Osteoblast (primary cell): ENCODE data around the gene CDK18. TPM values are rescaled to one million over a fixed set of nuclear protein-coding genes. Genes with fewer than 3 reads are reported as not detected.

Experiments
- DNase-seq: peaks from one replicate; pipeline ENCODE4 v3.0.0; 2011; ENCODE audit warnings: low spot score, mixed read lengths; ENCODE audit not compliant: insufficient read length; ENCODE audit errors: missing footprints
- H2AFZ ChIP-seq: 2 replicates; pipeline ENCODE4 v1.6.0; 2011; ENCODE audit warnings: mild to moderate bottlenecking, low read length
- H3K27ac ChIP-seq: 2 replicates; pipeline ENCODE4 v1.5.1; 2011; ENCODE audit warnings: mild to moderate bottlenecking, low read depth, low read length, moderate library complexity
- H3K27me3 ChIP-seq: 2 replicates; pipeline ENCODE4 v1.6.0; 2012; ENCODE audit warnings: mild to moderate bottlenecking, control low read depth, inconsistent platforms, low read length, moderate library complexity; ENCODE audit not compliant: insufficient read depth
- H3K36me3 ChIP-seq: 2 replicates; pipeline ENCODE4 v1.5.1; 2011; ENCODE audit warnings: mild to moderate bottlenecking, low read length, control low read depth, moderate library complexity; ENCODE audit not compliant: insufficient read depth
- H3K4me1 ChIP-seq: 2 replicates; pipeline ENCODE4 v1.5.1; 2011; ENCODE audit warnings: mild to moderate bottlenecking, low read length, control low read depth, moderate library complexity; ENCODE audit not compliant: insufficient read depth
- H3K4me2 ChIP-seq: 2 replicates; pipeline ENCODE4 v1.6.0; 2011; ENCODE audit warnings: mild to moderate bottlenecking, low read length; ENCODE audit not compliant: insufficient read depth
- H3K4me3 ChIP-seq: fragments of 200-600 bp; sonication (generic); 3 replicates; pipeline ENCODE4 v1.5.1; 2012; ENCODE audit warnings: mild to moderate bottlenecking, low read length, inconsistent platforms; ENCODE audit not compliant: insufficient read depth
- H3K79me2 ChIP-seq: 2 replicates; pipeline ENCODE4 v1.6.0; 2012; ENCODE audit warnings: mild to moderate bottlenecking, low read length, control low read depth, inconsistent platforms; ENCODE audit not compliant: insufficient read depth
- H3K9me3 ChIP-seq: 2 replicates; pipeline ENCODE4 v1.5.1; 2011; ENCODE audit warnings: low read depth, low read length, control low read depth
- H4K20me1 ChIP-seq: 2 replicates; pipeline ENCODE4 v1.6.0; 2012; ENCODE audit warnings: mild to moderate bottlenecking, low read length, control low read depth; ENCODE audit not compliant: insufficient read depth
- total RNA-seq: library from RNA; depleted of rRNA; stranded (reverse); fragments of >200 nt; gene quantifications from 2 replicates; pipeline ENCODE4 v1.2.3, GENCODE V29; 2012
- TF ChIP-seq, protein P1 (sequence below): IDR thresholded peaks from 2 replicates; pipeline ENCODE4 v1.5.1; 2011; ENCODE audit warnings: mild to moderate bottlenecking, low read depth, low read length, moderate library complexity; ENCODE audit errors: extremely low read depth

The CDK18 gene
- total RNA-seq, 1 donor, result 0.72 TPM

DNA sequence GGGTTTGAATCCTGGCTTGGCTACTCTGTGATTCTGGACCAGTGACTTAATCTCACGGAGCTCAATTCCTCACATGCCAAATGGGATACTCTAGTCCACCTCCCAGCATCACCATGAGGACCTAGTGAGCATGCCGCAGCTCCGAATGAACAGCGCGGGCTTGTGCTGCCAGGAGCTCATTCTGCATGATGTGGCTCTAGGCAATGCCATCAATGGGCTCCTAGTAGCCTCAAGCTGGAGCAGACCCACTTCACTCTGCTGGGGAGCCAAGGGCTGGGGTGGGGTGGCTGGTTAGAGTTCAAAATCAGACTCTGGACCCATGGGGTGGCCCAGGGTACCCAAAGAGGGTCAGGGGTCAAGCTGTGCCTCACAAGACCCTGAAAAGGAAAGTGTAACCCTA, 41.5 kb downstream of the CDK18 start:
- Histone ChIP-seq H3K79me2 (no peaks in the 10 kb centered on the region), H3K27ac (no peak overlapping the region), H3K4me2 (no peak overlapping the region), H3K4me1 (peaks cover 11% of the 10 kb centered on the region), H4K20me1 (no peaks in the 10 kb centered on the region), H3K36me3 (no peaks in the 10 kb centered on the region), H3K9me3 (no peaks in the 10 kb centered on the region), H3K27me3 (peaks cover 18% of the 10 kb centered on the region), H3K4me3 (no peak overlapping the region), H2AFZ (no peak overlapping the region)
- peak; percentile 23 for DNase-seq
- TF ChIP-seq, protein P1, sequence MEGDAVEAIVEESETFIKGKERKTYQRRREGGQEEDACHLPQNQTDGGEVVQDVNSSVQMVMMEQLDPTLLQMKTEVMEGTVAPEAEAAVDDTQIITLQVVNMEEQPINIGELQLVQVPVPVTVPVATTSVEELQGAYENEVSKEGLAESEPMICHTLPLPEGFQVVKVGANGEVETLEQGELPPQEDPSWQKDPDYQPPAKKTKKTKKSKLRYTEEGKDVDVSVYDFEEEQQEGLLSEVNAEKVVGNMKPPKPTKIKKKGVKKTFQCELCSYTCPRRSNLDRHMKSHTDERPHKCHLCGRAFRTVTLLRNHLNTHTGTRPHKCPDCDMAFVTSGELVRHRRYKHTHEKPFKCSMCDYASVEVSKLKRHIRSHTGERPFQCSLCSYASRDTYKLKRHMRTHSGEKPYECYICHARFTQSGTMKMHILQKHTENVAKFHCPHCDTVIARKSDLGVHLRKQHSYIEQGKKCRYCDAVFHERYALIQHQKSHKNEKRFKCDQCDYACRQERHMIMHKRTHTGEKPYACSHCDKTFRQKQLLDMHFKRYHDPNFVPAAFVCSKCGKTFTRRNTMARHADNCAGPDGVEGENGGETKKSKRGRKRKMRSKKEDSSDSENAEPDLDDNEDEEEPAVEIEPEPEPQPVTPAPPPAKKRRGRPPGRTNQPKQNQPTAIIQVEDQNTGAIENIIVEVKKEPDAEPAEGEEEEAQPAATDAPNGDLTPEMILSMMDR, result no peak

DNA sequence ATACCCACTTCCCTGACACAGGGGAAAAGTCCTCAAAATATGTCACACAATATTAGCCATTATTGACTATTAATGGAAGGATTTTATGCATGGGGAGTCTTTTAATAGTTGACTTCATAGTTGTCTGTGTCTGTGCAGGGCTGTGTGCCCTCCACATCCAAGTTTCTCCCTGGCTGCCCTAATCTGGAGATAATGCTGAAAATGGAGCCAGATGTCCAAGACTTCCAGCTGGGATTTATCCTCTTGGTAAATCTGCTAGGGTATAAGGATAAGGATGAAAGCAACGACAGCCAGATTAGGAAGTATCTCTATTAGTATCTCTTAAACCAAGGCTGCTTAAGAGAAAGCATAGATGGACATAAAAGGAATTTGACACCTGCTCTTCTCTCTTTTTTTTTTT, 42.1 kb downstream of the CDK18 start:
- H3K27ac ChIP-seq, result no peak overlapping the region
- H3K79me2 ChIP-seq, result no peaks in the 10 kb centered on the region
- H3K36me3 ChIP-seq, result no peaks in the 10 kb centered on the region
- no peak for DNase-seq
- H3K4me3 ChIP-seq, result no peak overlapping the region
- peaks cover 12% of the 10 kb centered on the region for H3K27me3 ChIP-seq
- TF ChIP-seq, protein P1, result no peak
- no peaks in the 10 kb centered on the region for H4K20me1 ChIP-seq
- H2AFZ ChIP-seq, result no peak overlapping the region
- no peak overlapping the region for H3K4me2 ChIP-seq
- no peaks in the 10 kb centered on the region for H3K9me3 ChIP-seq
- peaks cover 11% of the 10 kb centered on the region for H3K4me1 ChIP-seq

DNA sequence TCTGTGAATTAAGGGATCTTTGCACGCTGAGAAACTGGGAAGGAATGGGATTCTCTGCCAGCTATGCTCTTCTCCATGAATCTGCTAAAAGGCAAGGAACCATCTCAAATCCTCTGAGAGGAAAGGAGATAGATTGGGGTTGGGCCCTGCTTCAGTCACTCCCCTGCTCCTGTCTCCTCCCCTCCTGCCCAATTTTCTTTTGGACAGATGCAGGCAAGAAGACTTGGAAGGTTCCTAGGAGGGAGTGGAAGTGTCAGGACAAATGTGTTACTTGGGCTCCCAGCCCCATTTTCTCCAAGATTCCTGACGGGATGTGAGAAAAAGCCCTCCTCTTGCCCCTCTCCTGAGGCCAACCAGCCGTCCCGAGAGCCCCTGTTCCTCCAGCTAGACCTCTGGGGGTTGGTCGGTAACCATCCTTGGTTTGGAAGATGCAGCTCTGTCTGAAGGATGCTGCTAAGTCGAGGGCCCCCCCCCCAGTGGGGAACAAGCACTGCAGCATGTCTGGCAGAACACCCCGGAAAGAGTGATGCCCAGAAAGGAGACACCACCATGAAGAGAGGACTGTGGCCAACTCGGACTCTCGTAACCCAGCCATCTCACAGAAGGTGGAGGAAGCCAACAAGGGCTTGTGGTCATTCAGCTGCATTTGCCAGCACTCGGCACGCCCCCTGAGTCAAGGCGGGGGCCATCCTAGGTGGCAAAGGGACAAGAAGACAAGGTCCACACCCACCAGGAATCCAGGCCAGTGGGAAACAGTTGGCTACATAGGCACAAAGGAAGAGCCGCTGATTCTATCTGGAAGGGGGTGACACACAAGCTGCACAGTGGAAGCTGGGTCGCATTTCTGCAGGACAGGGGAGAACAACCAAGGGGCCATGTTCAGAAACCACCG, 43.7 kb downstream of the CDK18 start:
- H3K79me2 ChIP-seq, result no peaks in the 10 kb centered on the region
- H3K4me1 ChIP-seq, result peaks cover 7% of the 10 kb centered on the region
- H3K9me3 ChIP-seq, result no peaks in the 10 kb centered on the region
- no peak overlapping the region for H3K4me3 ChIP-seq
- peak; percentile 49 for DNase-seq
- no peaks in the 10 kb centered on the region for H3K36me3 ChIP-seq
- H2AFZ ChIP-seq, result no peak overlapping the region
- no peak overlapping the region for H3K4me2 ChIP-seq
- H4K20me1 ChIP-seq, result no peaks in the 10 kb centered on the region
- TF ChIP-seq, protein P1, result peak; percentile 24
- no peak overlapping the region for H3K27ac ChIP-seq
- peaks cover 20% of the 10 kb centered on the region for H3K27me3 ChIP-seq

DNA sequence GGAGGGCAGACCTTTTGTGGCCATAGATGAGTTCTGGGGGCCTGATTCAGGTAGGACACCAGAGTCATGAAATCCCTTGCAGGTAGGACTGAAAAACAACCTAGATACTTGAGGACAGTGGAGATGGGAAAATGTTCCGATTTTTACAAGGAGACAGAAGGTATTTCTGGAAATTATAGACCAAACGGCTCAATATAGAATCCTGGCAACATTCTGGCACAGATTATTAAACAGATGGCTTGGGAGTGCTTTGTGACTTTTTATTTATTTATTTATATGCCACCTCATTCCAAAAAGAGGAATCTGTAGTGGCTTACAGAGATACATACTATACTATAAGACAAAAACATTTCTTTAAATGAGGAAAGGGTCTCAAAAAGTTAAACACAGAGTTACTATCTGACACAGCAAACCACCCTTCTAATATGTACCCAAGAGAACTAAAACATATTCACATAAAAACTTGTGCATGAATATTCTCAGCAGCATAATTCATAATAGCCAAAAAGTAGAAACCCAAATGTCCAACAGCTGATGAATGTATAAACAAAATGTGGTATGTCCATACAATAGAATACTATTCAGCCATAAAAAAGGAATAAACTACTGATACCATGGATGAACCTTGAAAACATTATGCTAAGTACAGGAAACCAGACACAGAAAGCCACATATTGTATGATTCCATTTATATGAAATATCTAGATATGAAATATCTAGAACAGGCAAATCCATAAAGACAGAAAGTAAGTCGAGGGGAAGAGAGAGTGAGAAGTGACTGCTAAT, 49.8 kb downstream of the CDK18 start:
- Histone ChIP-seq H4K20me1 (no peaks in the 10 kb centered on the region), H3K4me3 (no peak overlapping the region), H3K4me2 (no peak overlapping the region), H3K79me2 (no peaks in the 10 kb centered on the region), H3K9me3 (no peaks in the 10 kb centered on the region), H3K27me3 (peaks cover 30% of the 10 kb centered on the region), H2AFZ (no peak overlapping the region), H3K36me3 (no peaks in the 10 kb centered on the region), H3K27ac (no peak overlapping the region), H3K4me1 (no peaks in the 10 kb centered on the region)
- DNase-seq, result no peak
- TF ChIP-seq, protein P1, result no peak
